ENCODE results near the gene ROR1.

DNA sequence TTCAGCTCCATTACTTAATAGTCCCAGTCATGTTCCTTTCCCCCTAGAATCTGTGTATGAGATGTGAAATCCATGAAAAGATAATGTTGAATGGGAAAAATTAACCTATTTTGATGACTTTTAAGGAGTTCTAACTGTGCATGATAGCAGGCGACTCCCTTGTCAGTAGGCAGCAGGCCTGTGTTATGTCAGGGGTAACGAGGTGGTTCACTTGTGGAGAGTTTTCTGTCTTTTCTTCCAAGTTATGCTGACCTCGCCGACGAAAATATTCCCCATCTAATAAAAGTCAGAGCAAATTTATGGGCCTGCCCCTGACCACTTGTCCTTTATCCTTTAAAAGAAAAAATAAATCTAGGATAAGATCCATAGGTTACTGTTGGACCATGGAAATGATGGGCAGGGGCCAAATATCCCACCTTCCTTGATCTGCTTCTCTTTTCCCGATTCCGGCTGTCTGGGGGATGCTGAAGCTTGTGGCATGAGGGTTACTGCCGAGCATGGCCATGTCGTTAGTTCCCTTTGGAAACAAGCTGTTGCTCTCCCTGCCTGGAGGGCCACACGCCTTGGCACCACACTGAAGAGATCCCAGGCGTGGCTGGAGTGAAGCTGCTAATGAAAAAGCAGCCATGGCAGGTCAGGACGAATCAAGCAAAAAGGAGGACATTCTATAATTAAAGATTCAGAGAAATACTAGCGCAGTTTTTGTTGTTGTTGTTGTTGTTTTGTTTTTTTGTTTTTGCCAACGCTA lies 93.8 kb downstream of the ROR1 start:
- no peak for TF ChIP-seq JUND (IDR thresholded peaks at IDR 0.05; ENCODE audit: borderline replicate concordance, low read depth, low read length)
- no peak for TF ChIP-seq JUND (tag; IDR thresholded peaks at IDR 0.05; ENCODE audit: borderline replicate concordance, low read depth, low read length)
- TF ChIP-seq GABPB1 (CRISPR knock-in tag; IDR thresholded peaks at IDR 0.05): no peak
- TF ChIP-seq, protein P1, sequence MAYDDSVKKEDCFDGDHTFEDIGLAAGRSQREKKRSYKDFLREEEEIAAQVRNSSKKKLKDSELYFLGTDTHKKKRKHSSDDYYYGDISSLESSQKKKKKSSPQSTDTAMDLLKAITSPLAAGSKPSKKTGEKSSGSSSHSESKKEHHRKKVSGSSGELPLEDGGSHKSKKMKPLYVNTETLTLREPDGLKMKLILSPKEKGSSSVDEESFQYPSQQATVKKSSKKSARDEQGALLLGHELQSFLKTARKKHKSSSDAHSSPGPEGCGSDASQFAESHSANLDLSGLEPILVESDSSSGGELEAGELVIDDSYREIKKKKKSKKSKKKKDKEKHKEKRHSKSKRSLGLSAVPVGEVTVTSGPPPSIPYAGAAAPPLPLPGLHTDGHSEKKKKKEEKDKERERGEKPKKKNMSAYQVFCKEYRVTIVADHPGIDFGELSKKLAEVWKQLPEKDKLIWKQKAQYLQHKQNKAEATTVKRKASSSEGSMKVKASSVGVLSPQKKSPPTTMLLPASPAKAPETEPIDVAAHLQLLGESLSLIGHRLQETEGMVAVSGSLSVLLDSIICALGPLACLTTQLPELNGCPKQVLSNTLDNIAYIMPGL (CRISPR knock-in tag; IDR thresholded peaks at IDR 0.05): no peak
- no peak for TF ChIP-seq SAFB (IDR thresholded peaks at IDR 0.05; ENCODE audit: borderline replicate concordance, low read depth, low read length)
- no peak for TF ChIP-seq JUNB (CRISPR knock-in tag; conservative IDR thresholded peaks at IDR 0.05)
- TF ChIP-seq POLR2A (conservative IDR thresholded peaks at IDR 0.05): no peak
